Activated gamma-delta T cell treated with Interleukin-2 at 50 U/mL for 16 hours (primary cell): ENCODE measurements around the gene ZC3H18.
A peak's percentile ranks its signal among the peaks of the same experiment; 100 is the strongest.

Source experiments
- DNase-seq: peaks from one replicate; pipeline ENCODE4 v3.0.0-alpha.2; 2020

The ZC3H18 gene

GRCh38 chr16:88569985-88570690 is at the start of gene ZC3H18:
Gene ZC3H18, plus strand, starts transcription at chr16:88570403. Its CDS starts 6,721 bp downstream, at chr16:88577124.
- DNase-seq = peak; percentile 98

- no peak for DNase-seq
Measured at GRCh38 chr16:88521674-88522073, 48.5 kb upstream of the ZC3H18 start.

GRCh38 chr16:88522276-88522949 is 47.8 kb upstream of the ZC3H18 start:
- no peak for DNase-seq

GRCh38 chr16:88523309-88524161 is 46.7 kb upstream of the ZC3H18 start:
- no peak for DNase-seq

- DNase-seq = no peak
Measured at GRCh38 chr16:88524274-88524972, 45.8 kb upstream of the ZC3H18 start.

- no peak for DNase-seq
Measured at GRCh38 chr16:88524973-88525662, 45.1 kb upstream of the ZC3H18 start.

- DNase-seq = no peak
Measured at GRCh38 chr16:88525663-88525990, 44.6 kb upstream of the ZC3H18 start.

- no peak for DNase-seq
Measured at GRCh38 chr16:88526008-88526905, 43.9 kb upstream of the ZC3H18 start.

GRCh38 chr16:88526906-88527185 is 43.4 kb upstream of the ZC3H18 start:
- DNase-seq = no peak

GRCh38 chr16:88527186-88527936 is 42.8 kb upstream of the ZC3H18 start:
- DNase-seq = peak; percentile 55

- no peak for DNase-seq
Measured at GRCh38 chr16:88527937-88528743, 42.1 kb upstream of the ZC3H18 start.

- no peak for DNase-seq
Measured at GRCh38 chr16:88528902-88529318, 41.3 kb upstream of the ZC3H18 start.

GRCh38 chr16:88529596-88529995 is 40.6 kb upstream of the ZC3H18 start:
- DNase-seq = no peak

- no peak for DNase-seq
Measured at GRCh38 chr16:88530051-88530857, 39.9 kb upstream of the ZC3H18 start.

- no peak for DNase-seq
Measured at GRCh38 chr16:88530858-88531203, 39.4 kb upstream of the ZC3H18 start.

- no peak for DNase-seq
Measured at GRCh38 chr16:88531346-88531745, 38.9 kb upstream of the ZC3H18 start.

- DNase-seq = no peak
Measured at GRCh38 chr16:88531931-88532433, 38.2 kb upstream of the ZC3H18 start.

GRCh38 chr16:88532434-88533241 is 37.6 kb upstream of the ZC3H18 start:
- no peak for DNase-seq
